CD4-positive, alpha-beta T cell treated with Interleukin-4 for 1 hour (primary cell): Measurements from ENCODE around the gene PARP8.
"Not testable (repeated sequence)": the region's sequence is repeated elsewhere in the genome, so short reads cannot be mapped to it uniquely, and the experiment has no call there.

Experiments
- DNase-seq, 2 donors: peaks; one replicate each; pipeline ENCODE4 v3.0.0-alpha.2; 2020 to 2022

PARP8 gene

DNA sequence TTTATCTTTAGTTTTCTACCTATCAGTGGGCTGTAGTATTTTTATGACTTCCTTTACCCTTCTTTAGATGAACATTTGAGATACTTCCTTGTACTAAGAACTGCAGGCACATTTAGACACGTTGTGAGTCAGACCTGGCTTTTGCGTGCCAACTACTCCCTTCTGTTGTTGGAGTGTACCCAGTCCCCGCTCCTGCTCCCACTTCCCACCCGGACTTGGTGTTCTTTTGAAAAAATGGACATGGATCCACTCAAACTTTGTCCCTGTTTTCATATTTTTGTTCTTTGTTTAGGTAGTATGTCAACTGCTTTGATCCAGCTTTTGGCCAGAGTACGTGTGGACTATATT is 60.7 kb downstream of the PARP8 start:
- DNase-seq = no peak

- DNase-seq = no peak
Measured at GRCh38 chr5:50727845-50728244, 61.4 kb downstream of the PARP8 start.

- DNase-seq = no peak
Measured at GRCh38 chr5:50730336-50730735, 63.9 kb downstream of the PARP8 start.

GRCh38 chr5:50730841-50731240 is 64.4 kb downstream of the PARP8 start:
- DNase-seq = no peak

DNA sequence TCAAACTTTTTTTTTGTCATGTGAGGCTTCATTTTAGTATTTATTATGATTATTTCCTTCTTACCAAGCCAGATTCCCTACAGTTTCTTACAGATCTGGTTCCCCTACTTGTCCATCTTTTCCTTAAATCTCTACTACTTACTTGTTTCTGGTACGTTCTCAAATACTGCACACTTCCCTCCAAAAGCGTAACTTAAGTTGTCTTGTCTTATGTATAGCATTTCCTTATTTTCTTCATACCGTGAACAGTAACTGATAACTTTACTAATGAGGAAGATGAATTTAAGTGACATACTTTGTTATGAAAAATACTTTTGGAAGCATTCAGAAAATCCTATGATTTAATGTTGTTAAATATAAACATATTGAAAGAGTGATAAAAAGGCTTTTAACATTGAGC is 67.3 kb downstream of the PARP8 start:
- DNase-seq = no peak

DNA sequence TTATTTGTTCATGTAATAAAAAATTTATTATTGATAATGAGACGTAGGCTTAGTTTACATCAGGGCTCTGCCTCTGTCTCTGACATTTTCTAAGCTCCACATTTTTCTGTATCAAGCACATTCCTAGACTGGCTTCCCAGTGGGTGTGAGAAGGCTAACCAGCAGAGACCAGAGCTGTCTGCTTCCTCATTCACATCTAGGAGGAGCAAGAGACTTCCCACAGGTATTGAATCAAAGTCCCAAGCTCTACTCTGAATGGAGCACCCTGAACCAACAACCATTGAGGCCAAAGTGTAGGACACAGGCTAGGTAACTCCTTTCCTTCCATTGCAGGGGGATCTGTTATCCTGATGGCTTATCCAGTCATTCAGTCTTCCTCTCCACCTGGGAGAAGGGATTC is 72.4 kb downstream of the PARP8 start:
- no peak for DNase-seq

DNA sequence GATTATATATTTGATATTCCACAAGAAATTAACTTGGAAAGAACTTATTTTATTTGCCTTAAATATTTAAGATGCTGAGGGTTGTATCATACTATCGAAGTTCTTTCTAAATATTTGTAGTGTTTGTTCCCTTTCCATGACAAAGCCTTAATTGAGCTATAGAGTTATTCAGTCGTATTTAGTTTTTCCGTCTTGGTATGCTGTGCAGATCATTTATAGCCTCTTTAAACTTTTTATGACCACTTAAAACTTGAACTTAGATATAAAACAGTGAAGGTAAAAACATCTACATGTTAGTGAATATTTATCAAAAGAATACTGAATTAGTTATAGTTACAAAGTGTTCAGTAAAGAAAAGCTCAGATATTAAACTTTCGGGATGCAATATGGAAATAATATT is 74.4 kb downstream of the PARP8 start:
- no peak for DNase-seq

GRCh38 chr5:50744776-50745175 is 78.3 kb downstream of the PARP8 start:
- DNase-seq = peak in 1 of 2 donors; percentile 53

- DNase-seq = no peak
Measured at GRCh38 chr5:50745221-50745910, 78.9 kb downstream of the PARP8 start.

GRCh38 chr5:50749181-50749580 is 82.7 kb downstream of the PARP8 start:
- no peak for DNase-seq

- DNase-seq = peak in 1 of 2 donors; percentile 50
Measured at GRCh38 chr5:50749873-50750272, 83.4 kb downstream of the PARP8 start.

- DNase-seq = peak; percentile 57 to 81
Measured at GRCh38 chr5:50751064-50751657, 84.7 kb downstream of the PARP8 start.

- DNase-seq = no peak
Measured at GRCh38 chr5:50752800-50753199, 86.4 kb downstream of the PARP8 start.

GRCh38 chr5:50759526-50760270 is 93.3 kb downstream of the PARP8 start:
- no peak for DNase-seq

- no peak for DNase-seq
Measured at GRCh38 chr5:50763351-50763750, 96.9 kb downstream of the PARP8 start.

DNA sequence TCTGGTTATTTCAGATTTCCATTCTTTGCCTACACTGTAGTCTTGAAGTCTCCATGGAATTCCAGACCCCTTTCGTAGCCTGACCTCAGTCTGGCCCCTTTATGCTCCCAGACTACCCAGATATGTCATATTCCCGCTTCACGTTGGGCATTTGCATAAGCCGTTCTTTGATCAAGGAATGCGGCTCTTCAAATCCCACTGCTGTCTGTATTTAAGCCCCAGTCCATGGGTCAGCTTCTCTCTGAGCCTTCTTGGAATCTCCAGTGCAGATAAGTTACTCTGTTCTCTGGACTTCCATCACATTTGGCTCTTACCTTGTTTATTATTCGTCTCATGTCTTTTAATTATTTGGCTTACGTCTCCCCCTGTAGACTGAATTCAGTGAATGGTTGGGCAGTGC is 97.4 kb downstream of the PARP8 start:
- no peak for DNase-seq

DNA sequence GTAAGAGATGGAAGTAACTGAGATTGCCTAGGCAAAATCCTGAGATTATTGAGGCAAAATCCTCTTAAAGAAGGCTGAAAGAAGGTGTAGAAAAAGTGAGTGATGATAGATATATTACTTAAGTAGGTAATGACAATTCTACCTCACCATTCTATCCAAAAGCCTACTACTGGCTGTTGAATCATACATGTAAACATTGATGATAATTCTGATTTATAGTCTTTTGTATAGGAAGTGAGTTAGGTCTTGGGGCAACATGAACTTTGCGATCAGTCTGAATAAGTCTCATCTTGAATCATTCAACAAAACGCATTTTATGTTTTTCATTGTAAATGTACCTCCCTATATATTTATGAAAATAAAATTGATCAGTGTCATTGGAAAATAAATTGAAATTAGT is 99.6 kb downstream of the PARP8 start:
- no peak for DNase-seq

DNA sequence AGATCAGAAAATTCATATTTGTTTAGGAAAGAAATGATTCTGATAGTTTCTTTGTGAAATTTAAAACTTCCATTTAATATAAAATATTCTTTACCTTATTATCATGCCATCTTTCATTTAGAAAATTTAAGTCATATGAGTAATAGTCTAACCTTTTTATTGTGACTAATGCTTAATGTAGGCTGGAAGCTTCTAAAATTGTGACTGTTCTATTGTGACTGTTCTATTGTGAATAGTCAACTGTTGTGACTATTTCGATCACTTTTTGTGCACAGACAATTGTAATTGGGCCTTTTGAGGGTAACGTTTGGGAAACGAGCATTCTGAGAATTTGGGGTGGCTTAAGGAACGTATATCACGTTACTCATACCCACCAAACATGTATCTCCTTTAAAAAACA is 100.0 kb downstream of the PARP8 start:
- no peak for DNase-seq

- no peak for DNase-seq
Measured at GRCh38 chr5:50766967-50767366, 100.5 kb downstream of the PARP8 start.

DNA sequence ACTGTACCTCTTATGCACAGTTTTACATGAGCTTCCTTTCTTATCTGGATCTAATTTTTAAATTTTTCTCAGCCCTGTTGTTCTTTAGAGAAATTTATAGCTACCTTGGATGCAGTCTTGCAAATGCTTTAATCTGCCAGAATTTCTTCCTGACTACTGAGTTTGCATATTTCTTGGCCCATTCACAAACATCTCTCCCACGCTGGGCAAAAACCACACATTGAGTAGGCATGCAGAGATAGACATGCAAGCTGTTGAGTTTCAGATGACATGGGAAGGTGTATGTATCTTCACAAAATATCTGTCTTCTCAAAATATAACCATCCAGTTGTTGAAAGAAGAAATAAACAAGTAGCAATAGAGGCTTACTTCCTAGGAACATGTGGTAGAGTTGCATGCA is 101.2 kb downstream of the PARP8 start:
- DNase-seq = no peak

- no peak for DNase-seq
Measured at GRCh38 chr5:50768634-50769033, 102.2 kb downstream of the PARP8 start.

DNA sequence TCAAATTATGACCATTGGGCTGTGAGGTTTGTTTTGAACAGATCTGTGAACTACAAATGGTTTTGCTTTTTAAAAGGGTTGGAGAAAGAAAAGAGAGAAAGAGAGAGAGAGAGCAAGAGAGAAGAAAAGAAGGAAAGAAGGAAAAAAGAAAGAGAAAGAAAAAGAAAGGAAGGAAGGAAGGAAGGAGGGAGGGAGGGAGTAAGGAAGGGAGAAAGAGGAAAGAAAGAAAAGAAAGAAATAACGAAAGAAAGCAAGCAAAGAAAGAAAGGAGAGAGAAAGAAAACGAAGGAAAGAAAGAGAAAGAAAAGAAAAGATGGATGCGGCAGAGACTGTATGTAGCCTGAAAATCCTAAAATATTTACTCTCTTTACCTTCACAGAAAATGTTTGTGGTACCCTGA is 104.0 kb downstream of the PARP8 start:
- DNase-seq = no peak

- DNase-seq = not testable (repeated sequence)
Measured at GRCh38 chr5:50774446-50775175, 108.2 kb downstream of the PARP8 start.

- DNase-seq = no peak
Measured at GRCh38 chr5:50786073-50786472, 119.6 kb downstream of the PARP8 start.
